ENCODE measurements around the gene PHACTR3. TPM values are rescaled to one million over a fixed set of nuclear protein-coding genes. Genes with fewer than 3 reads are reported as not detected.

PHACTR3 gene
- total and polyA plus RNA-seq, 4 donors, result 0.14 to 0.42 (median 0.17) TPM

DNA sequence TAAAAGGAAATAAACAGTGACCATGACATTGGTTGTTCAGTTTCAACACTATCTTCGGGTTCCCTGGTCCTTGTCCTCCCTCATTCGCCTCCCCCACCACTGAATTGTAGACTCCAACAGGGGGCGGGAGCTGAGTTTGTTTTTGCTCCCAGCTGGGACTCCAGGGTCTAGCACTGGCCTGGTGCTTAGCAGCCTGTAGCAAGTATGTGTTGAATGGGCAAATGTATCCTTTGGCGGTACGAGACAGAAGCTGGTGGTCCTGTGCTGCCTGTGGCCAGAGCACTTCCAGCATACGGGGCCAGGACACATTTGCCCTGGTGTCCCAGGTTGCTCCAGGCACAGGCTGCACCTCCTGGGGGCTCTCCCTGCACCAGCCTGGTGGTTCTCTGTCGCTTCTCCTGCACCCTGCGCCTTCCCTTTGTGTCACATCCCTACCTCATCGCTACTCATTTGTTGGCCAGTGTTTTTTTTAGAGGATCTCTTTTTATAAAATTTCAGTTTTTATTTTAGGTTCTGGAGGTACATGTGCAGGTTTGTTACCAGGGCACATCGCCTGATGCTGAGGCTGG is 40.1 kb downstream of the PHACTR3 start:
- Histone ChIP-seq H3K27me3 (ENCODE audit: control insufficient read depth in 4 of 4, insufficient read depth in 4 of 4, low read length in 3 of 4) (peaks cover 0 to 7% (median 0%) of the 10 kb centered on the region in 4 donors), H3K9ac (ENCODE audit: low read depth in 1 of 2, low read length in 2 of 2) (no peak overlapping the region), H3K4me1 (ENCODE audit: control insufficient read depth in 4 of 4, insufficient read depth in 4 of 4, low read length in 3 of 4) (no peaks in the 10 kb centered on the region), H3K9me3 (ENCODE audit: control insufficient read depth in 4 of 4, low read length in 3 of 4) (no peaks in the 10 kb centered on the region), H3K4me3 (ENCODE audit: low read depth in 1 of 3, low read length in 3 of 3) (no peak overlapping the region), H3K27ac (ENCODE audit: low read depth in 1 of 2, low read length in 2 of 2) (no peak overlapping the region), H3K36me3 (ENCODE audit: control insufficient read depth in 4 of 4, insufficient read depth in 3 of 4, low read depth in 1 of 4, low read length in 3 of 4) (no peaks in the 10 kb centered on the region)
- TF ChIP-seq REST (IDR thresholded peaks at IDR 0.05), result no peak
- TF ChIP-seq ZBTB33 (IDR thresholded peaks at IDR 0.05), result no peak
- no peak for TF ChIP-seq YY1 (IDR thresholded peaks at IDR 0.05)
- TF ChIP-seq HNF4A (conservative IDR thresholded peaks at IDR 0.05), result no peak
- TF ChIP-seq TAF1 (conservative IDR thresholded peaks at IDR 0.05), result no peak
- 84% methylated on average over 10 of the region's 10 CpGs for WGBS
- peak; percentile 14 for DNase-seq (ENCODE audit: low spot score)

- Histone ChIP-seq H3K9ac (ENCODE audit: low read depth in 1 of 2, low read length in 2 of 2) (no peak overlapping the region), H3K27ac (ENCODE audit: low read depth in 1 of 2, low read length in 2 of 2) (no peak overlapping the region), H3K9me3 (ENCODE audit: control insufficient read depth in 4 of 4, low read length in 3 of 4) (no peaks in the 10 kb centered on the region), H3K4me1 (ENCODE audit: control insufficient read depth in 4 of 4, insufficient read depth in 4 of 4, low read length in 3 of 4) (no peaks in the 10 kb centered on the region), H3K36me3 (ENCODE audit: control insufficient read depth in 4 of 4, insufficient read depth in 3 of 4, low read depth in 1 of 4, low read length in 3 of 4) (no peaks in the 10 kb centered on the region), H3K4me3 (ENCODE audit: low read depth in 1 of 3, low read length in 3 of 3) (no peak overlapping the region), H3K27me3 (ENCODE audit: control insufficient read depth in 4 of 4, insufficient read depth in 4 of 4, low read length in 3 of 4) (peaks cover 0 to 7% (median 0%) of the 10 kb centered on the region in 4 donors)
- TF ChIP-seq ATF3 (IDR thresholded peaks at IDR 0.05) (no peak), SP1 (IDR thresholded peaks at IDR 0.05) (no peak), FOXA2 (IDR thresholded peaks at IDR 0.05) (no peak), JUND (IDR thresholded peaks at IDR 0.05) (no peak), GABPA (IDR thresholded peaks at IDR 0.05 in 1 of 2, conservative IDR thresholded peaks at IDR 0.05 in 1 of 2) (no peak), EGR1 (IDR thresholded peaks at IDR 0.05; ENCODE audit: low read depth in 2 of 2) (no peak), HNF4G (IDR thresholded peaks at IDR 0.05) (no peak), REST (IDR thresholded peaks at IDR 0.05) (no peak), MAX (IDR thresholded peaks at IDR 0.05) (no peak), TAF1 (conservative IDR thresholded peaks at IDR 0.05) (no peak), FOXA1 (IDR thresholded peaks at IDR 0.05) (no peak), RXRA (IDR thresholded peaks at IDR 0.05) (no peak), RAD21 (IDR thresholded peaks at IDR 0.05) (no peak), YY1 (IDR thresholded peaks at IDR 0.05) (no peak), ZBTB33 (IDR thresholded peaks at IDR 0.05) (no peak), NR2F2 (IDR thresholded peaks at IDR 0.05) (no peak), HNF4A (conservative IDR thresholded peaks at IDR 0.05) (no peak)
- TF ChIP-seq, protein P1, sequence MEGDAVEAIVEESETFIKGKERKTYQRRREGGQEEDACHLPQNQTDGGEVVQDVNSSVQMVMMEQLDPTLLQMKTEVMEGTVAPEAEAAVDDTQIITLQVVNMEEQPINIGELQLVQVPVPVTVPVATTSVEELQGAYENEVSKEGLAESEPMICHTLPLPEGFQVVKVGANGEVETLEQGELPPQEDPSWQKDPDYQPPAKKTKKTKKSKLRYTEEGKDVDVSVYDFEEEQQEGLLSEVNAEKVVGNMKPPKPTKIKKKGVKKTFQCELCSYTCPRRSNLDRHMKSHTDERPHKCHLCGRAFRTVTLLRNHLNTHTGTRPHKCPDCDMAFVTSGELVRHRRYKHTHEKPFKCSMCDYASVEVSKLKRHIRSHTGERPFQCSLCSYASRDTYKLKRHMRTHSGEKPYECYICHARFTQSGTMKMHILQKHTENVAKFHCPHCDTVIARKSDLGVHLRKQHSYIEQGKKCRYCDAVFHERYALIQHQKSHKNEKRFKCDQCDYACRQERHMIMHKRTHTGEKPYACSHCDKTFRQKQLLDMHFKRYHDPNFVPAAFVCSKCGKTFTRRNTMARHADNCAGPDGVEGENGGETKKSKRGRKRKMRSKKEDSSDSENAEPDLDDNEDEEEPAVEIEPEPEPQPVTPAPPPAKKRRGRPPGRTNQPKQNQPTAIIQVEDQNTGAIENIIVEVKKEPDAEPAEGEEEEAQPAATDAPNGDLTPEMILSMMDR (IDR thresholded peaks at IDR 0.05; ENCODE audit: low read depth, low read length, missing input control), result no peak
- 79% methylated on average over 9 of the region's 9 CpGs for WGBS
- no peak for DNase-seq (ENCODE audit: low spot score)
Observed at GRCh38 chr20:59645271-59645670, 40.9 kb downstream of the PHACTR3 start.

All from liver (tissue), 9 donors.